Bronchial epithelial cell (primary cell): ENCODE results near the gene ADAMTSL5. TPM values are rescaled to one million over a fixed set of nuclear protein-coding genes. Genes with fewer than 3 reads are reported as not detected.

Source experiments
- DNase-seq: peaks from one replicate; pipeline ENCODE4 v3.0.0-alpha.2; 2010; ENCODE audit warnings: low read depth
- FAIRE-seq: peaks from 2 replicates; lab custom pipeline; 2011; peaks lifted over from hg19 to GRCh38; lab: Jason Lieb, UNC
- H3K27me3 ChIP-seq: 2 replicates; pipeline ENCODE4 v1.5.1; 2011; ENCODE audit warnings: low read length; ENCODE audit not compliant: control insufficient read depth, insufficient read depth
- H3K36me3 ChIP-seq: 2 replicates; pipeline ENCODE4 v1.5.1; 2011; ENCODE audit warnings: low read length; ENCODE audit not compliant: control insufficient read depth, insufficient read depth
- H3K4me3 ChIP-seq: 2 replicates; pipeline ENCODE4 v1.5.1; 2011; ENCODE audit warnings: mild to moderate bottlenecking, low read depth, low read length, control low read depth
- CTCF ChIP-seq: IDR thresholded peaks from 2 replicates; pipeline ENCODE4 v1.5.1; 2011; ENCODE audit warnings: mild to moderate bottlenecking, moderate library complexity, low read length, control low read depth, inconsistent platforms; ENCODE audit not compliant: insufficient read depth, severe bottlenecking
- total RNA-seq: library from RNA; depleted of rRNA; stranded (reverse); fragments of >200 nt; gene quantifications from 2 replicates; pipeline ENCODE4 v1.2.1, GENCODE V29; 2014

Gene ADAMTSL5
- total RNA-seq, 1 donor from 2014 or later, result 1.8 TPM

- DNase-seq (no peak), FAIRE-seq (no peak)
- H3K36me3 ChIP-seq, result no peaks in the 10 kb centered on the region
- H3K4me3 ChIP-seq, result no peak overlapping the region
- no peak for TF ChIP-seq CTCF
- no peaks in the 10 kb centered on the region for H3K27me3 ChIP-seq
Observed at GRCh38 chr19:1516395-1516753, 3.6 kb upstream of the ADAMTSL5 start.

- Histone ChIP-seq H3K4me3 (no peak overlapping the region), H3K27me3 (no peaks in the 10 kb centered on the region), H3K36me3 (no peaks in the 10 kb centered on the region)
- TF ChIP-seq CTCF, result no peak
- DNase-seq (no peak), FAIRE-seq (no peak)
Observed at GRCh38 chr19:1514986-1515721, 2.3 kb upstream of the ADAMTSL5 start.

GRCh38 chr19:1514295-1514661, 1.5 kb upstream of the ADAMTSL5 start:
- H3K4me3 ChIP-seq, result no peak overlapping the region
- no peak for FAIRE-seq
- no peak for TF ChIP-seq CTCF
- no peak for DNase-seq
- H3K27me3 ChIP-seq, result no peaks in the 10 kb centered on the region
- H3K36me3 ChIP-seq, result no peaks in the 10 kb centered on the region

GRCh38 chr19:1513499-1514294, 878 bp upstream of the ADAMTSL5 start:
- Histone ChIP-seq H3K27me3 (no peaks in the 10 kb centered on the region), H3K4me3 (peak overlapping the region; percentile 60), H3K36me3 (no peaks in the 10 kb centered on the region)
- FAIRE-seq, result no peak
- peak; percentile 39 for DNase-seq
- TF ChIP-seq CTCF, result peak; percentile 93

GRCh38 chr19:1511318-1512317, 1.2 kb downstream of the ADAMTSL5 start:
- FAIRE-seq (no peak), DNase-seq (no peak)
- Histone ChIP-seq H3K36me3 (no peaks in the 10 kb centered on the region), H3K4me3 (no peak overlapping the region), H3K27me3 (no peaks in the 10 kb centered on the region)
- TF ChIP-seq CTCF, result no peak
